Measurements from ENCODE around the gene CD99L2.
A peak's percentile ranks its signal among the peaks of the same experiment; 100 is the strongest.

CD99L2 gene

DNA sequence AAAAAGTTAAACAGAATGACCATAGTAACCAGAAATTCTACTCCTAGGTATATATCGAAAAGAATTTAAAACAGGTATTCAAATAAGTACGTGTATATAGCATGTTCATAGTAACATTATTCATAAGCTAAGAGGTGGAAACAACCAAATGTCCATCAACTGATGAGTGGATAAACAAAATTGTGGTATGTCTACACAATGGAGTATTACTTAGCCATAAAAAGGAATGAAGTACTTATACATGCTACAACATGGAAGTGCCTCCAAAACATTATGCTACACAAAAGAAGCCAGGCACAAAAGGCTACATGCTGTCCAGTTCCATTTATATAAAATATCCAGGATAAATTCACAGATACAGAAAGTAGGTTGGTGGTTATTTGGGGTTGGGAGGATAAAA is 76.5 kb downstream of the CD99L2 start:
- DNase-seq (ENCODE audit: extremely low spot score, insufficient read length, low read depth) (no peak), FAIRE-seq (no peak)

GRCh38 chrX:150813922-150814321 is 84.5 kb downstream of the CD99L2 start:
- FAIRE-seq (peak; percentile 66), DNase-seq (ENCODE audit: extremely low spot score, insufficient read length, low read depth) (no peak)

GRCh38 chrX:150806827-150807226 is 91.6 kb downstream of the CD99L2 start:
- no peak for DNase-seq (ENCODE audit: extremely low spot score, insufficient read length, low read depth)
- FAIRE-seq, result no peak

DNA sequence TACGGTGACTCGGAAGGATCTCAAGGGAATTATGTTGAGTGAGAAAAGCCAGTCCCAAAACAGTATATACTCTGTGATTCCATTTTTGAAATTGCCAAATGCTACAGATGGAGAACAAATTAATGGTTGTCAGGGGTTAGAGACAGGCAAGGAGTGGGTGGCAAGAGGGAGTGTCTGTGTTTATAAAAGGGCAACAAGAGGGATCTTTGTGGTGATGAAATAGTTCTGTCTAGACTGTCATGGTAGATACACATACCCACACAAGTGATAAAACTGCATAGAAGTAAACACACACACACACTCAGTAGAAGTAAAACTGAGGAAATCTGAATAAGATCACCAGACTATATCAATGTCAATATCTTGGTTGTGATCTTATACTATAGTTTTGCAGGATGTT is 92.7 kb downstream of the CD99L2 start:
- DNase-seq (ENCODE audit: extremely low spot score, insufficient read length, low read depth) (no peak), FAIRE-seq (no peak)

GRCh38 chrX:150792949-150793527 is 105.4 kb downstream of the CD99L2 start:
- FAIRE-seq (no peak), DNase-seq (ENCODE audit: extremely low spot score, insufficient read length, low read depth) (no peak)

DNA sequence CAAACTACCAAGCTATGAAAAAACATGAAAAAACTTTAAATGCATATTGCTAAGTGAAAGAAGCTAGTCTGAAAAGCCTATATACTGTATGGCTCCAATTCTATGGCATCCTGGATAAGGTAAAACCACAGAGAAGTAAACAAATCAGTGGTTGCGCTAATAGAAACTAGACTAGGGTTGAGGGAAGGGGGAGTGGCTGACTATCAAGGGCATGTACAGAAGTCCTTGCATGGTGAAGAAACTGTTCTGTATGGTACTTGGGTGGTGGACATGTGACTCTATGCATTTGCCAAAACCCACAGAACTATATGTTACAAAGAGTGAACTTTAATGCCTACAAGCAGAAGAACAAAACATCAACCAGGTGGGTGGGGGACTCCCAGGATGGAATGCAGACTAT is 108.4 kb downstream of the CD99L2 start:
- FAIRE-seq, result peak; percentile 18
- no peak for DNase-seq (ENCODE audit: extremely low spot score, insufficient read length, low read depth)

- DNase-seq (ENCODE audit: extremely low spot score, insufficient read length, low read depth), result no peak
- FAIRE-seq, result no peak
These were observed 116.8 kb downstream of the CD99L2 start for GRCh38 chrX:150781677-150782076.

DNA sequence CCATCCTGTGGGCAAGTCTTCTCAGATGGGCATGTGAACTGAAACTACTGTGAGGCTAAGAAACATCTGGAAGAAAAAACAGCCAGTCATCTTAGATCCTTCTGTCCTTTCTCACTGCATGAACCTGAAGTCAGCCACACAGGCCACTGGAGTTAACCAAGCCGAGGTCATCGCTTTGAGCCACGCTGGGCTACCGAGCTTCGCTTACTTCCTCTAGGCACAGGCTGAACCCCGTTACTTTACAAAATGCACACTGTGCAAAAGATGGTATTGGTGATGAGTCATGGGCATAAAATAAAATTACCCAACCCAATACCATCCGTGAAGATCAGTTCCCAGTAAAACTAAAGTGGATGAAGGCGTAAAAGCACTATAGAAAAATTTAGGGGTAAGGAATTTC is 119.1 kb downstream of the CD99L2 start:
- FAIRE-seq, result no peak

GRCh38 chrX:150777328-150777992 is 121.0 kb downstream of the CD99L2 start:
- FAIRE-seq, result no peak

More for the DNA sequence above, 119.1 kb downstream of the CD99L2 start:
- no peak for DNase-seq (ENCODE audit: extremely low spot score, insufficient read length, low read depth)

GRCh38 chrX:150775569-150776350 is 122.7 kb downstream of the CD99L2 start:
- FAIRE-seq, result no peak
- no peak for DNase-seq (ENCODE audit: extremely low spot score, insufficient read length, low read depth)

More at GRCh38 chrX:150777328-150777992, 121.0 kb downstream of the CD99L2 start:
- DNase-seq (ENCODE audit: extremely low spot score, insufficient read length, low read depth), result no peak

GRCh38 chrX:150774798-150775568 is 123.5 kb downstream of the CD99L2 start:
- FAIRE-seq, result no peak

GRCh38 chrX:150773634-150774033 is 124.8 kb downstream of the CD99L2 start:
- FAIRE-seq, result no peak
- no peak for DNase-seq (ENCODE audit: extremely low spot score, insufficient read length, low read depth)

More at GRCh38 chrX:150774798-150775568, 123.5 kb downstream of the CD99L2 start:
- no peak for DNase-seq (ENCODE audit: extremely low spot score, insufficient read length, low read depth)

- DNase-seq (ENCODE audit: extremely low spot score, insufficient read length, low read depth), result no peak
- FAIRE-seq, result no peak
These were observed 125.4 kb downstream of the CD99L2 start for GRCh38 chrX:150773117-150773516.

DNA sequence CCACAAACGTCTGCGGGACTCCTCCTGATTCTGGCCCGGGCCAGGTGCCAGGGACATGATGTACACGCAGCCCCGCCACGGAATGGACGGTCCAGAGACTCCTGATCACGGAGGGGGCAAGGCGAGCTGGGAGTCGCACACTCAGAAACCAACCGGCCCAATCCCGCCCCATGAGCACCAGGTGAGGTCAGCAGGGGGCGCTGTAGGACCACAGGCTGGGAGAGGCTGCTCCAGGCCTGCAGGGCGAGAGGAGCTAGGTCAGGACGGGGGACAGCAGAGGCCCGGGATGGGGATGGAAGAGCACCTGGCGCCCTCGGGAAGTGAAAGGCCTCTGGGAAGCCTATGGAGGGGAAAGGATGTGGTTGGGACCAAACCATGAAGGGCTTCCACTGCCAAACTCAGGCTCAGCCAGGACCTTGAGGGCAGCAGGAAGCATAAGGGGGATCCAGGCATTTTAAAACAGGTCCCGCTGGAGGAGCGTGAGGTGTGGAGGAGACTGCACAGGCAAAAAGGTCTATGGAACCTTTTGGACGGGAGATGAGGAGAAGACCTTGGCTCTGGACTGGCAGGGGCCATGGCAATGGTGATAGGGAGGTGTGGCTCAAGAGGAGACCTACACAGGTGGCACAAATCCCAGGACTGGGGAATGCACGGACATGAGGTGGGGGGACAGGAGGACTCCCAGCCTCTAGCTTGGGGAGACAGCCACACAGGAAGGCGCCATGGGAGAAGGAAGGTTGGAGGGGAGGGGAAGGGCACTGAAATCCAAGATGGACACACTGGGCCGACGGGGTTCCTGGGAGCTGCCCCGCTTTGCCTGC is 126.1 kb downstream of the CD99L2 start:
- DNase-seq (ENCODE audit: extremely low spot score, insufficient read length, low read depth), result peak; percentile 48
- FAIRE-seq, result peak; percentile 69

DNA sequence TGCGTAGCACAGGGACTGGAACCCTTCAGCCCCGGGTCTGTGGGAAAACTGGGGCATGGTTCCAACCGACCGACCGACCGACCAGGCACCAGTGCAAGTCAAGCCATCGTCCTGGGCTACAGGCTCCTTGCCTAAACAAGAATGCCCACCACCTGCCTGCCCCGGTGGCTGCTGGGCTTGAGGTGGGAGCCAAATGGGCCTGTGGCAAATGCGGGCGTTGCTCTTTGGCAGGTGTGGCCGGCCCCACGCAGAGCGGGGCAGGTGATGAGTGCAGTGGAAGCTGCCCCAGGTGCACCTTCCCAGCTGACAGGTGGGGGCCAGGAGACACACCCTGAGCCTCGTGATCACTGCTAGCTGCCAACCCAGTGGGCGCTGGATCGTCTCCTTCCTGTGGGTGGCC is 127.4 kb downstream of the CD99L2 start:
- FAIRE-seq (no peak), DNase-seq (ENCODE audit: extremely low spot score, insufficient read length, low read depth) (no peak)

DNA sequence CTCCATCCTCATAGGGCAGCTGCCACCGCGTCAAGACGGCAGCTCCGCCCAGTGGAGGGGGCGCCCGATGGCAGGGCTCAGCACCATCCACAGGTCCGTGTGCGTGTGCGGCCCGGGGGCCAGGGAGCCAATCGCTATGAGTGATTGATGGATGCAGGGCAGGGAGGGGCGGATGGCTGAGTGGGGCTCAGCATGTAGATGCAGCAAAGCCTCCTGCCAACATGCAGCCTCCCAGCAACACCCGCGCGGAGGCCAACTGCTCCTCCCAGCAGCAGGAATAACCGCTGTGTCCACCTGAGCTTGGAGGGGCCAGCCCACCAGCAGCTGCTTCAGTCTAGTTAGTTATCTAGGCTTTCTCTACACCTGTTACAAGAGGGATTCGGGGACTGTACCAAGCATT is 127.8 kb downstream of the CD99L2 start:
- no peak for FAIRE-seq
- no peak for DNase-seq (ENCODE audit: extremely low spot score, insufficient read length, low read depth)

GRCh38 chrX:150769408-150769807 is 129.1 kb downstream of the CD99L2 start:
- FAIRE-seq (no peak), DNase-seq (ENCODE audit: extremely low spot score, insufficient read length, low read depth) (no peak)

- FAIRE-seq (no peak), DNase-seq (ENCODE audit: extremely low spot score, insufficient read length, low read depth) (no peak)
These were observed 129.8 kb downstream of the CD99L2 start for GRCh38 chrX:150768580-150769190.

- DNase-seq (ENCODE audit: extremely low spot score, insufficient read length, low read depth) (no peak), FAIRE-seq (no peak)
These were observed 130.4 kb downstream of the CD99L2 start for GRCh38 chrX:150768132-150768485.

Measured in GM18507 (cell line).